Hypothalamus (tissue), 51 donors: ENCODE measurements around the gene CHCHD6.

Source experiments
- DNase-seq, 51 donors: peaks; one replicate each; lab custom pipeline; 2025; lab: John Stamatoyannopoulos, UW

CHCHD6 gene

GRCh38 chr3:126668450-126669401 lies 35.3 kb upstream of the CHCHD6 start:
- no peak for DNase-seq

GRCh38 chr3:126671521-126671920 lies 32.5 kb upstream of the CHCHD6 start:
- no peak for DNase-seq

DNA sequence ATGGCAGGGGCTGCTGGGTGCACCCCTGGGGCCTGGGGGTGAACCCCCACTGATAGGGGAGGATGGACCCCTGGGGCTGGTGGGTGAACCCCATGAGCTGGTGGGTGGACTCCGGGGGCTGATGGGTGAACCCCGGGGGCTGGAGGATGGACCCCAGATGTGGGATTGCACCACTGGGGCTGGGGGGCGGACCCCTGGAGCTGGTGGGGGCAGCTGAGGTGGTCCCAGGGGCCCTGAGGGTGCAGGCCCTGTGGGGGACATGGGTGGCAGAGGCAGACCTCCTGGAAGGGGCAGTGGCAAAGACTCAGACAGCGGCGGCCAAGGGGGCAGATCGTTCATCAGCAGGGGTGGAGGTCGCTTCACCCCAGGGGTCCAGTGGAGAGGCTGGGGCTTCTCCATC lies 31.7 kb upstream of the CHCHD6 start:
- DNase-seq, result no peak

DNA sequence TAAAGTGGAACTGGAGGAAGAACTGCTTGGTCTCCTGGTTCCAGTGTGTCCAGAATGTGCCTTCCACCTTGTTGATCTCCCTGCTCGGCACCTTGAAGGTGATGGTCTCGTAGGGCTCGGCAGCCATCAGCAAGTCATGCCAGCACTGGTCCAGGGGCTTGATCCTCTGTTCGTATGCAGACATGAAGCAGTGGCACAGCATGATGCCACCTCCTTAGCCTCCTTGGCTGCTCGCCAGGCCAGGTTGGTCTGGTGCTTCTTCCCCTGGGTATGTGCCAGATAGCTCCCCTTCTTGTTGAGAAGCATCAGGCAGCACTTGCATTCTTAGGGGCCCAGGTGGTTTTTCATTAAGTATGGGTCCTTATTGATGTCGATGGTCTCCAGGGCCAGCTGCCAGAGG lies 31.3 kb upstream of the CHCHD6 start:
- no peak for DNase-seq

- no peak for DNase-seq
Observed at GRCh38 chr3:126676919-126677705, 26.9 kb upstream of the CHCHD6 start.

- no peak for DNase-seq
Observed at GRCh38 chr3:126677862-126678503, 26.1 kb upstream of the CHCHD6 start.

DNA sequence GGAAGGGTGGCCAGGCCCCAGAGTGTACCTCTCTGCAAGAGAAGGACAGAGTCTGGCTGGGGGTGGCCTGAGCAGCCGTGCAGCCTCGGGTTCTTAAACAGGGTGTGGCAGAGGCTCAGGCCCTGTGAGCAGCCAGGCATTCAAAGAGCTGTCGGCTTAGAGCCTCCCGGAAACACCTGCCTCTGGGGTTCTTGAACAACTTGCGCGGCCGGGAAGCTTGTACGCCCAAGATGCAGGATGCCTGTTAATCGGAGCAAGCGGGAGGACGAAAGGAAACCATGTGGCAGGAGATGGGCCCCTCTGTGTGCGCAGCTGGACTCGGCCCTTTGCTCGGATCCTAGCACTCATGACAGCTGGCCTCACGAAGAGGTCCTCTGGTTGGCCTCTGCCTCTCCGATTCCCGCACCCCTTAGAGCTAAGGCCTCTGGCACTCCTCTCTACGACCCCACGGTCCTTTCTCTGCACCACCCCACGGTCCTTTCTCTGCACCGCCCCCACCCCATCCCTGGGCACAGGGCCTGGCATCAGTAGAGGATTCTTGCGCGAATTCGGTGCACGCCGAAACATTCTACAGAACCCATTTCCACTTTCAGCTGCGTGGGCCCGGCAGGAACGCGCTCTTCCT lies 25.2 kb upstream of the CHCHD6 start:
- DNase-seq, result no peak

DNA sequence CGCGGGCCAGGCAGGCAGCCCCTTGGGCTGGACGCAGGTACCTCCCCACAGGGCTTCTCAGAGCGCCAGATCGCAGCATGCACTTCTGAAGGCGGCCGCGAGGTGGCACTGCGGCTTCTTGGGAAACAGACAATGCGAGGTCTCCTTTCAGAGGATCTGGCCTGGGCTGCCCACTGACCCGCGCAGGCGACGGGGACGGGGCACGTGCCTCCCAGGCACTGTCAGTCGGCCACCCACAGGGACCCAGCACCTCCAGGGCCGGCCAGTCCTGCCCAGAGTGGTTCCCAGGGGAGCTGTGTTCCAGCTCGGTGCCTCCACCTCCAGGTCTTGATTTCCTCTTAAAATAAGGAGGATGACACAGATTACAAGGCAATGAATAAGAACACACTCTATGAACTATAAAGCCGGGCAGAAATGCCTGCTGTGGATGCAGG lies 24.7 kb upstream of the CHCHD6 start:
- DNase-seq, result peak; percentile 11 to 85 (median 62)

DNA sequence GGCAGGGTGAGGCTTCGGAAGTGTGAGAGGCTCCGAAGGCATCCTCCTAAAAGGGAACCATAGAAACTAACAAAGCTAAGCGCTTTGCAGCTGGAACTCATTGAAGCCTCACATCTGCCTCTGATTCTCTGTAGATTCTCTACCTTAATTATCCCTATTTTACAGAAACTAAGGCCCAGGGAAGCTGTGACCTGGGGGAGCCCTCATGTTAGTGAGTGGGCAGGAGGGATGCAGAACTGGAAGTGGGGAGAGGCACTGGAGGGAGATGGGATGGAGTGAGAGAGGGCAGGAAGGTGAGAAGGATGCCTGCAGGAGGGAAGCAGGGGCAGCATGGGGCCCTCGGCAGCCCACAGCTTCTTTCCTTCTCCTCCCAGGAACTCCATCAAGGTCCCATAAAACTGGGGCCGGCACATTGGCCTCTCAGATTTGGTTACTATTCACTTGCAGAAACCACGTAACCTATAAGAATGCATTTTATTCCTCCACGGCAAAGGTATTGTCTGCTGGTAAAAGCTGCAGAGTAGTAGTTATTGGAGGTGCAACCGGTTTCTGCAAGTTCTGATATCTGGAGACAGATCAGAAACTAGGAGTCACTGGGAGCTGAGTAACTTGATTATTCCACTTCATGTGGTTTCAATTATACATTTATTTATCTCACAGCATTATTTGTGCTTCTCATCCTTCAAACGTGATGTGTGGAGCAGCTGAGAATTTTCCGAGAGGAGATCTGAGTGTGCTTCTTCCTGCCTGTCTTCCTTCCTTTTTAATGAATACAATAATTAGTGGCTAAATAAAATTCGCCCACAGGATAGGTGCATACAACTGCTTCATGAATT lies 24.0 kb upstream of the CHCHD6 start:
- DNase-seq, result no peak

DNA sequence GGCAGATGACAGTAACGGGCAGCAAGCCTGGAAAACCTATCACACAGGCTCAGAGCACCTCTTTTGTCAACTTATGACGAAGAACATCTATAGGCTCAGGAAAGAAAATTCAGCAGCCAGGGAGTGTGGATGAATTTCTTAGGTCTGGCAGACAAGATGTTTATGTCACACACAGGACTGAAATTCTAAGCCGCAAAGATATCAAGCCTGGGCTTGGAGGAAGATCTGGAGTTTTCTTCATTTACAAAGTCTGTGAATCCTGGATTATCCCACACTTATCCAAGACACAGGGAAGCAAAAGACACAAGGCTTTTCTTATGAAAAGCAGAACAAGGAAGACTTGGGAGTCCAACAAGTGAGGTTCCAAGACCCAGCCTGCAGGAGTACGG lies 23.4 kb upstream of the CHCHD6 start:
- no peak for DNase-seq

DNA sequence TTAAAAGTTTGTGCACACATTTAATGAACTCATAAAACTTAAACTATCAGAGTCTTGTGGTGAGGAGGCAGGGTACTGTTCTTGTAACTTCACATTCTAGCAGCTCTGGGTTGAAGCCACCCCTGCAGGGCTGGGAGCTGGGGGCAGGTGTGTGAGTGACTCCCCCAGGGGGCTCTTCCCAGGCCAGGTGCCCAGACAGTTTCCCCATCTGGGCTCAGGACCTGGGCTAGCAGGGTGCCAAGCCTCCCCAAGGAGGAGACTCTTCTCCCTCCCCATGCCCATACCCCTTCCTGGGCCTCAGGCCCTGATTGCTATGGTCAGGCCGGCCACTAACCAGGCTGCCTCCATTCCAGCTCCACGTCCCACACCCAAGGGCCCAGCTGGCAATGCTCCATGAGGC lies 22.0 kb upstream of the CHCHD6 start:
- DNase-seq, result no peak

GRCh38 chr3:126683069-126683468 lies 21.0 kb upstream of the CHCHD6 start:
- DNase-seq, result no peak

DNA sequence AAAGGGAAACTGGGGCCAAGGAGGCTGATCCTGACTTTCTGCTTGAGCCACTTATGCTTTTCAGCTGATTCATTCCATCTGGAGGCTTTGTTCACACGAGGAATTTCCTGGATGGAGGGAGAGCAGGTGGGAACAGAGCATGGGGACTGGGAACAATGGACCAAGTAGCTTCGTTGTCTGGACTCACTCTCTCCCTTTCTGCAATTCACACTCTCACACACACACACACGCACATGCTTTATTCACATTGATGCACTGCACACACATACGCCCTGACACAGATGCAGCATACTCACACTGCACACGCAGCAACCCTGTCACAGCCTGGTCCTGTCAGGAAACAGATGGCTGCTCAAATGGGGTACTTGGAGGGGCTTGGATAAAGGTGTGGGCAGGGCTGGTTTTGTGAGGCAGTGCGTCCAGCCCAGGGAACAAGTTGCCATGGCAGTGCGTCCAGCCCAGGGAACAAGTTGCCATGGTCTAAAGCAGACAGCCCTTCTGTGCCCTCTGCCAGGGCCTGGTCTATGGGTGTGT lies 19.8 kb upstream of the CHCHD6 start:
- DNase-seq, result no peak

GRCh38 chr3:126685021-126685420 lies 19.0 kb upstream of the CHCHD6 start:
- DNase-seq, result no peak

GRCh38 chr3:126685493-126685892 lies 18.5 kb upstream of the CHCHD6 start:
- DNase-seq, result no peak

DNA sequence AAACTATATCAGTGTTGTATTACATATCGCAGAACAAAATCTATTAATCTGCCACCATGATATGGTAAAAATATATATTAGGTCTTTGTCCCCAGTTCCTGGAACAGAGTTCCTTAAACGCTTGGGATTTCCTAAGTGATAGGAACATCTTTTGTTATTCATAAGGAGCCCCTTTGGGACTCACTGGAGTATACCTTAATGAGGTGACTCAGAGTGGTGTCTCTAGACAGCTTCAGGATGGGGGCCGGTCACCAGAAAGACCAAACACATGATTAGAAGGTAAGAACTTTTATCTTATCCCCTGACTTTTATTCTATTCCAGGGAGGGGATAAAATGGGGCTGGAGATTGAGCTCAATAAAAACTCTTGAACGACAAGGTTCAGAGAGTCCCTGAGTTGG lies 12.3 kb upstream of the CHCHD6 start:
- DNase-seq, result no peak

DNA sequence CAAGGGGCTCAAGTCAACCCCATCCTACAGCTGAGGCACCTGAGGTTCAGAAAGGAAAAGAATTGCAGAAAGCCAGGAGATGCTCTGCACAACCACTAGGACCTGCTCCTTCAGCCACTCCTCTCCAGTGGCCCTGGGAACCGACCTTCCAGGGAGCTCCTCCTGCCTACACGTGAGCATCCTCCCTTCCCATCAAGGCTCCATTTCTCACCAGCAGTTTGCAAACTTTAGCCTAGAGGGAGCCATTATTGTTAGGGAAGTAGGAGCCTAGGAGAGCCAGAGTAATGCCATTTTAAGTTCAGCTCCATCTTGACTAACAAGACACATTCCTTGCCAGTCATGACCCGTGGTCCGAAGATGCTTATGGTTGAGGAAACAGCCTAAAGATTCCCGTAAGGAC lies 11.2 kb upstream of the CHCHD6 start:
- no peak for DNase-seq

- DNase-seq, result no peak
Observed at GRCh38 chr3:126693921-126694320, 10.1 kb upstream of the CHCHD6 start.

- DNase-seq, result no peak
Observed at GRCh38 chr3:126696701-126697267, 7.3 kb upstream of the CHCHD6 start.
